Stimulated activated CD4-positive, alpha-beta T cell treated with anti-CD3 and anti-CD28 coated beads, Interleukin-2, amount 100 ng/mL, for 4 hours (primary cell): ENCODE data around the gene MAEA.
"Not testable (repeated sequence)": the region's sequence is repeated elsewhere in the genome, so short reads cannot be mapped to it uniquely, and the experiment has no call there.

Experiments used
- DNase-seq: peaks from one replicate; pipeline ENCODE4 v3.0.0-alpha.2; 2020; ENCODE audit warnings: low read depth

MAEA gene

DNA sequence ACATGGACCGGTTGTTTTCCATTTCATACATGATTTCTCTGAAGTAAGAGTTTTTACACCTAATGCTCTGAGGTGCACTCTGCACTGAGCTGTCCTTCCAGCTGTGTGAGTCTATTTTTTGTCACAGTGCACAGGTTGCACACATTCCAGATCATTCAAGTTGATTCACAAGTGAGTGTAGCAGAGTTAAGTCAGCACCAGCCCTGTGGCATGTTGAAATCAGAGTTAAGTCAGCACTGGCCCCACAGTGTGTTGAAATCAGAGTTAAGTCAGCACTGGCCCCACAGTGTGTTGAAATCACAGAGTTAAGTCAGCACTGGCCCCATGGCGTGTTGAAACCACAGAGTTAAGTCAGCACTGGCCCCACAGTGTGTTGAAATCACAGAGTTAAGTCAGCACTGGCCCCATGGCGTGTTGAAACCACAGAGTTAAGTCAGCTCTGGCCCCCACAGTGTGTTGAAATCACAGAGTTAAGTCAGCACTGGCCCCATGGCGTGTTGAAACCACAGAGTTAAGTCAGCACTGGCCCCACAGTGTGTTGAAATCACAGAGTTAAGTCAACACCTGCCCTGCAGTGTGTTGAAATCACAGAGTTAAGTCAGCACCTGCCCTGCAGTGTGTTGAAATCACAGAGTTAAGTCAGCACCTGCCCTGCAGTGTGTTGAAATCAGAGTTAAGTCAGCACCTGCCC lies 45.6 kb downstream of the MAEA start:
- not testable (repeated sequence) for DNase-seq

DNA sequence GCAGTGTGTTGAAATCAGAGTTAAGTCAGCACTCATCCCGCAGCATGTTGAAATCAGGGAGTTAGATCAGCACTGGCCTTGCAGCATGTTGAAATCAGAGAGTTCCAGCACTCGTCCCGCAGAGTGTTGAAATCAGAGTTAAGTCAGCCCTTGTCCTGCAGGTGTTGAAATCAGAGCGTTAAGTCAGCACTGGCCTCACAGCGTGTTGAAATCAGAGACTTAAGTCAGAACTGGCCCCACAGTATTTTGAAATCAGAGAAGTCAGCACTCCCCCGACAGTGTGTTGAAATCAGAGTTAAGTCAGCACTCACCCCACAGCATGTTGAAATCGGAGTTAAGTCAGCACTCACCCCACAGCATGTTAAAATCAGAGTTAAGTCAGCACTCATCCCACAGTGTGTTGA lies 46.4 kb downstream of the MAEA start:
- no peak for DNase-seq

DNA sequence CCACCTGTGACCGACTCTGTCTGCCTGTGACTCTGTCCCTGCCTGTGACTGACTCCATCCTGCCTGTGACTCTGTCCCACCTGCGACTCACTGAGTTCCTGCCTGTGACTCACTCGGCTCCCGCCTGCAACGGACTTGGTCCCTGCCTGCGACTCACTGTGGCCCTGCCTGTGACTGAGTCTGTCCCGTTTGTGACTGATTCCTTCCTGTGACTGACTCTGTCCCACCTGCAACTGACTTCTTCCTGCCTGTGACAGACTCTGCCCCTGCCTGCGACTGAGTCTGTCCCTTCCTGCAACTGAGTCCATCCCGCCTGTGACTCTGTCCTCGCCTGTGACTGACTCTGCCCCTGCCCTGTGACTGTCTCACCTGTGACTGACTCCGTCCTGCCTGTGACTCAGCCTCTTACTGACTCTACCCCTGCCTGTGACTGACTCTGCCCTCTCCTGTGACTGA lies 47.7 kb downstream of the MAEA start:
- DNase-seq: peak; percentile 66

DNA sequence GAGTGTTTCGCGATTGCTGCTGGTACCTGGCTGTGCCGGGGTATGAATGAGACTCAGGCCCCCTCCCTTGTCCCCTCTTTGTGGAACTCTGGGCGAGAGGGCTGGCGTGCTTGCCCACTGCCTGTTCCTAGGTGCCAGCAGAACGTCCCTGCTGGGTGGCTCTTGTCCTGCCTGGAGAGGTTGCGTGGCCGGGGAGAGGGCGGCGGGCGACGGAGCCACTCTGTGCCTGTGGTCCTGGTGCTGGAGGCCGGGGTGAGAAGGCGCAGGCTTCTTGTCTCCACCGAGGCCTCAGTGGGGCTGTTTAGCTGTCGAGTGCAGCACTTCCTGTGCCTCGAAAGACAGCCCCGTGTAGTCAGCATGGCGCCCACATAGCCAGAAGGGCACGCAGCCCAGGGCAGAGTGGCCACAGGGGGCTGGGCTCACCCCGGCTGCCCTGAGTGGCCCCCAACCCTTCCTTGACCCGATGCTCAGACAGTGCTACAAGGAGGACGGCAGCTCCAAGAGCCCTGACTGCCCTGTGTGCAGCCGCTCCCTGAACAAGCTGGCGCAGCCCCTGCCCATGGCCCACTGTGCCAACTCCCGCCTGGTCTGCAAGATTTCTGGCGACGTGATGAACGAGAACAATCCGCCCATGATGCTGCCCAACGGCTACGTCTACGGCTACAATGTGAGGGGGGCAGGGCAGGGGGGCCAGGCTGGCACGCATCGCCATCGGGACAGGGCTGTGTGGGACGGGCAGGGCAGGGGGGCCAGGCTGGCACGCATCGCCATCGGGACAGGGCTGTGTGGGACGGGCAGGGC lies 48.5 kb downstream of the MAEA start:
- no peak for DNase-seq

- no peak for DNase-seq
Observed at GRCh38 chr4:1338752-1339414, 49.2 kb downstream of the MAEA start.

- DNase-seq: no peak
Observed at GRCh38 chr4:1339489-1339888, 49.8 kb downstream of the MAEA start.

DNA sequence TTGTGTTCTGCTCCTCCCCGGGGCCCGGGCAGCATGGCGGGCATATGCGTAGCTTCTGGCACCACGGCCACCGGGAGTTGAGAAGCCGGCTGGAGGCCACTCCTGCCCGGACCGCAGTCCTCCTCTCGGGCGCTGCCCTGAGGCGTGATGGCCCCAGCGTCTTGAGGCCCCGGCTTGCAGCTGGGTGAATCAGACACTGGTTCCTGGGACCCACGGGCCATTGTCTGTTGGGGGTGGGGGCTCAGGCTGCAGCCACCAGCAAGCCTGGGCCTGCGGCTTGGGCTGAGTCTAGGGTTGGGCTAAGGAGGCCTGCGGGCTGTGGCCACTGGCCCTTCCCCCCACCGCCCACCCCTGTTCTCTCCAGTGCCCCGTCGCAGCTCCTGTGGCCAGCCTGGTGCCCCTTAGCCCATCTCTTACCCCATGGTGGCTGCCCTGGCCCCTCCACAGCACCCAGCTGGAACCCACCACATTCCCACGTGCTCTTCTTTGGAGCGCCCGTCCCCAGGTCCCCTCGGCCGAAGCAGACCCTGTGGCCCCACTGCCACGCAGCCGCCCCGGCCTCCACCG lies 50.6 kb downstream of the MAEA start:
- DNase-seq: no peak

DNA sequence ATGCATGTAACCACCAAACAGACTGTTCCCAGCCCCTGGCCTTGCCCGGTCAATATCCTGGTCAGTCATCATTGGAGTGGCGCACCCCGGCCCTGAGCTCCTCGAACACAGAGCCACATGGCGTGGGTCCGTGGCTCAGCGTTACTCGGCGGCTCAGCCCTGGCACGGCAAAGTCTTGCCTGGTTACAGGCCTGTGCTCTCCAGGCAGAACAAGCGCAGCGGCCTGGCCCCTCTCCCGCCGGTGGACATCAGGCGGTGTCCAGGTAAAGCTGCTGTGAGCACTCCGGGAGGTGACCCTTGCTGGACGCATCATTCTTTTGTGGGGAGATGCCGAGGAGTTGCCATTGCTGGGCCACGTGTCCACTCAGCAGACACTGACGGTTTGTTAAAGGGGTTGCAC lies 51.2 kb downstream of the MAEA start:
- no peak for DNase-seq

DNA sequence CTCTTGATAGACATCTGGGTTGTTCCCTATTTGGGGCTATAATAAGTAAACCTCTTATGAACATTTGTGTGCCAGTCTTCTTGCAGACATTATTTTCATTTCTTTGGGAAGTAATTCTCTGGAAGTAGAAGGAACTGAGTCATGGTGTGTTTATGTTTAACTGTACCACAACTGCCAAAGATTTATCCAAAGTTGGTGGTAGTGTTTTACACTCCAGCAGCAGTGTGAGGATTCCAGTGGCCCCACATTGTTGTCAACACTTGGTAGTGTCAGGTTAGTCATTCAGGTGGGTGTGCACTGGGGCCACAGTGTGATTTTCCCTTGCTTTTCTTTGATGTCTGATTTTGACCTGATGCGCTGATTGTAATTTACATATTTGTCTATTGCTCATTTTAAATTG lies 52.3 kb downstream of the MAEA start:
- no peak for DNase-seq

- no peak for DNase-seq
Observed at GRCh38 chr4:1344696-1345095, 55.0 kb downstream of the MAEA start.

- DNase-seq: peak; percentile 26
Observed at GRCh38 chr4:1345903-1346780, 56.5 kb downstream of the MAEA start.

- DNase-seq: peak; percentile 100
Observed at GRCh38 chr4:1346781-1347409, 57.2 kb downstream of the MAEA start, which contains the start of gene UVSSA. Gene UVSSA (plus strand): TSS chr4:1347208. CDS start chr4:1348092, 884 bp downstream.

GRCh38 chr4:1347410-1347864 lies 57.7 kb downstream of the MAEA start:
- no peak for DNase-seq

DNA sequence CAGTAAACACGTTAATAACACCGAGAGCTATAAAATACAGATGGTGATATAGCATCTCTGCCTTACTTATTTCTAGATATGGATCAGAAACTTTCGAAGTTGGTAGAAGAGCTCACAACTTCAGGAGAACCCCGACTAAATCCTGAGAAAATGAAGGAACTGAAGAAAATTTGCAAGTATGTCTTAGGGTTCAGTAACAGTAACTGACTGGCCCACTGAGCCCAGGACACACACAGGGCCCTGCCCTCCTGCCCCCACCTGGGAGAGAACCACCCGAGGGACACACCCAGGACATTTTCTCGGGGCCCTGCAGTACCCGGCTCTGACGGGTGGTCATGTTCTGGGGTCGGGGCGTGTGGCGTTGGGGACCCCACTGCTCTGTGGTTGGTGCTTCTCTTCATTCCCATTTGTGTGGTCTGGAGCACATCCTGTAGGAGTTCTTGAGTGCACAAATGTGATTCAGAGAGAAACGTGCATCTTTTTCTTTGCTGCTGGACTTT lies 58.4 kb downstream of the MAEA start:
- DNase-seq: no peak

DNA sequence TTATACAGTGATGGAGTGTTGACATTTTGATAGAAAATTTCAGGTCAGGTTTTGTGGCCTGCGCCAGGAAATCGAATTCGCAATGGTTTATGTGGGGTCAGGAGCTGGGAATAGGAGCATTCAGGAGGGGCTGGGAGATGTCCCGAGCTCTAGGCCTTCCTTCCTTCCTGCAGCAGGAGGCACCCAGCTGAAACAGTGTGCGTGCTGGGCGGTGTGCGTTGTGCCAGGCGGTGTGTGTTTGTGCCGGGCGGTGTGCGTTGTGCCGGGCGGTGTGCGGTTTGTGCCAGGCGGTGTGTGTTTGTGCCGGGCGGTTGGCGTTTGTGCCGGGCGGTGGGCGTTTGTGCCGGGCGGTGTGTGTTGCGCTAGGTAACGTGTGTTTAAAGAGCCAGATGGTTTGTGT lies 59.1 kb downstream of the MAEA start:
- DNase-seq: no peak

GRCh38 chr4:1349359-1350168 lies 59.9 kb downstream of the MAEA start:
- DNase-seq: no peak

GRCh38 chr4:1350169-1350520 lies 60.5 kb downstream of the MAEA start:
- no peak for DNase-seq

- peak; percentile 82 for DNase-seq
Observed at GRCh38 chr4:1351854-1352566, 62.3 kb downstream of the MAEA start.

GRCh38 chr4:1352567-1352900 lies 62.8 kb downstream of the MAEA start:
- DNase-seq: no peak
